WTC11 (cell line): Measurements from ENCODE around the gene CIRBP.

ENCODE experiments used
- ATF1 ChIP-seq: sonication (generic); formaldehyde crosslinking; IDR thresholded peaks from 2 replicates; pipeline ENCODE4 v1.8.1; 2023; ENCODE audit warnings: mild to moderate bottlenecking, moderate library complexity, missing genetic modification reagents
- ELF4 ChIP-seq: sonication (generic); formaldehyde crosslinking; IDR thresholded peaks from 2 replicates; pipeline ENCODE4 v1.8.1; 2022; ENCODE audit warnings: low read depth, mild to moderate bottlenecking, moderate library complexity, missing genetic modification reagents
- FOXP1 ChIP-seq: sonication (generic); formaldehyde crosslinking; IDR thresholded peaks from 2 replicates; pipeline ENCODE4 v1.8.0; 2022; ENCODE audit warnings: missing genetic modification reagents, mild to moderate bottlenecking, moderate library complexity, borderline replicate concordance
- KAT7 ChIP-seq: sonication (generic); formaldehyde crosslinking; IDR thresholded peaks from 2 replicates; pipeline ENCODE4 v1.8.1; 2023; ENCODE audit warnings: missing genetic modification reagents, mild to moderate bottlenecking, borderline replicate concordance
- NFYB ChIP-seq: sonication (generic); formaldehyde crosslinking; conservative IDR thresholded peaks from 2 replicates; pipeline ENCODE4 v1.8.0; 2022; ENCODE audit warnings: low read depth, missing genetic modification reagents
- NR2C2 ChIP-seq: sonication (generic); formaldehyde crosslinking; IDR thresholded peaks from 2 replicates; pipeline ENCODE4 v1.8.0; 2022; ENCODE audit warnings: mild to moderate bottlenecking, missing genetic modification reagents
- RORB ChIP-seq: fragments of 250-450 bp; sonication (Bioruptor Pico); IDR thresholded peaks from 2 replicates; pipeline ENCODE4 v1.9.0; 2021; ENCODE audit warnings: mild to moderate bottlenecking
- ZNF121 ChIP-seq: sonication (generic); formaldehyde crosslinking; IDR thresholded peaks from 2 replicates; pipeline ENCODE4 v1.8.0; 2023; ENCODE audit warnings: missing genetic modification reagents
- ZNF232 ChIP-seq: sonication (generic); formaldehyde crosslinking; IDR thresholded peaks from 2 replicates; pipeline ENCODE4 v1.8.0; 2022; ENCODE audit warnings: mild to moderate bottlenecking, missing genetic modification reagents
- ZNF263 ChIP-seq: sonication (generic); formaldehyde crosslinking; IDR thresholded peaks from 2 replicates; pipeline ENCODE4 v1.8.1; 2022; ENCODE audit warnings: low read depth, mild to moderate bottlenecking, moderate library complexity, missing genetic modification reagents
- TF ChIP-seq, protein P1 (sequence below): fragments of 200-600 bp; IDR thresholded peaks from 2 replicates; pipeline ENCODE4 v1.8.0; 2022; ENCODE audit warnings: antibody characterized with exemption
- TF ChIP-seq, protein P2 (sequence below): sonication (generic); formaldehyde crosslinking; IDR thresholded peaks from 2 replicates; pipeline ENCODE4 v1.8.0; 2022; ENCODE audit warnings: mild to moderate bottlenecking, missing genetic modification reagents

DNA sequence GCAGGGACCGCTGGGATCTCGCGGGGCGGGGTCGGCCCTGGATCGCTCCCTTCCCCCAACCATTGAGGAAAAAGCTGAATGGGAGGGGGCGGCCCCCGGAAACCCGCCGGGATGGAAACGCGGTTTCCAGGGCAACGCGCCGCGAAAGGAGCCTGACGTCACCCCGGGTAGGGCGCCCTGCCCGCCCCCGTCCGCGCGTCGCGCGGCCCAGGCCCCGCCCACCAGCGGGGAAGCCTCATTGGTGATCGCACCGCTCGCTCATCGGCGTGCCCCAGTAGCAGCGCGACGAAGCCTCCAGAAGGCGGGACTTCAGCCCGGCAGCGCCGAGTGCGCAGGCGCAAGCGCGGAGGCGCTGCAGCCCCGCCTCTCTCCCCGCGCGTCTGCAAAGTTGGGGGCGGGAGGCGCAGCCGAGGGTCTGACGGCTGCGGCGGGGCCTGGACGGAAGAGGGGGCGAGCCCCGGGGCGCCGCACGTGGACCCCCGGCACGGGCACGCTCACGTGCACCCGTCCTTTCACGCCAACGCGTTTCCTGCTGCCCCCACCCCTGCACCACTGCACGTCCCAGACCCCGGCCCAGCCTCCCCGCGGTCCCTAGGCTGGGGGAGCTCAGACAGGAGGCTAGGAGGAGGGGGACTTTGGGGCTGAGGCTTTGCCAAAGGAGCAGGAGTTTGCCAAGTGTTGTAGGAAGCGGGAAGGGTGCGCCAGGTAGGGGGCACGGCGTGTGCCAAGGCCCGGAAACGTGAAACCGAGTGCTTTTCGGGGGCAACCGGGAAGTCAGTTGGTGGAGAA lies 8.2 kb upstream of the CIRBP start:
- TF ChIP-seq, protein P1, sequence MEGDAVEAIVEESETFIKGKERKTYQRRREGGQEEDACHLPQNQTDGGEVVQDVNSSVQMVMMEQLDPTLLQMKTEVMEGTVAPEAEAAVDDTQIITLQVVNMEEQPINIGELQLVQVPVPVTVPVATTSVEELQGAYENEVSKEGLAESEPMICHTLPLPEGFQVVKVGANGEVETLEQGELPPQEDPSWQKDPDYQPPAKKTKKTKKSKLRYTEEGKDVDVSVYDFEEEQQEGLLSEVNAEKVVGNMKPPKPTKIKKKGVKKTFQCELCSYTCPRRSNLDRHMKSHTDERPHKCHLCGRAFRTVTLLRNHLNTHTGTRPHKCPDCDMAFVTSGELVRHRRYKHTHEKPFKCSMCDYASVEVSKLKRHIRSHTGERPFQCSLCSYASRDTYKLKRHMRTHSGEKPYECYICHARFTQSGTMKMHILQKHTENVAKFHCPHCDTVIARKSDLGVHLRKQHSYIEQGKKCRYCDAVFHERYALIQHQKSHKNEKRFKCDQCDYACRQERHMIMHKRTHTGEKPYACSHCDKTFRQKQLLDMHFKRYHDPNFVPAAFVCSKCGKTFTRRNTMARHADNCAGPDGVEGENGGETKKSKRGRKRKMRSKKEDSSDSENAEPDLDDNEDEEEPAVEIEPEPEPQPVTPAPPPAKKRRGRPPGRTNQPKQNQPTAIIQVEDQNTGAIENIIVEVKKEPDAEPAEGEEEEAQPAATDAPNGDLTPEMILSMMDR: no peak
- TF ChIP-seq ZNF121 (CRISPR knock-in tag) (no peak), ZNF232 (0 out of 2 replicates have a peak, but pooled peaks have one; percentile 64), KAT7 (CRISPR knock-in tag) (no peak), ATF1 (no peak), NFYB (peak; percentile 95), FOXP1 (0 out of 2 replicates have a peak, but pooled peaks have one; percentile 44), ELF4 (CRISPR knock-in tag) (no peak), RORB (no peak), ZNF263 (CRISPR knock-in tag) (no peak), NR2C2 (CRISPR knock-in tag) (no peak)
- TF ChIP-seq, protein P2, sequence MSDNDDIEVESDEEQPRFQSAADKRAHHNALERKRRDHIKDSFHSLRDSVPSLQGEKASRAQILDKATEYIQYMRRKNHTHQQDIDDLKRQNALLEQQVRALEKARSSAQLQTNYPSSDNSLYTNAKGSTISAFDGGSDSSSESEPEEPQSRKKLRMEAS (CRISPR knock-in tag): peak; percentile 72
